OCI-LY7 (cell line): ENCODE measurements around the gene ABHD16B. TPM values are rescaled to one million over a fixed set of nuclear protein-coding genes. Genes with fewer than 3 reads are reported as not detected.

Experiments used
- BruUV-seq: library from RNA; stranded (reverse); fragments of 400-500 nt; replicated peaks from 2 replicates; lab custom pipeline; 2021; lab: Mats Ljungman, UMichigan
- CTCF ChIA-PET: fragments of 300-600 bp; sonication (Branson Sonifier 250); formaldehyde crosslinking; loops from one replicate; lab custom pipeline; 2022; ENCODE audit warnings: antibody characterized with exemption; ENCODE audit not compliant: unreplicated experiment; lab: Charles Lee
- POLR2A ChIA-PET: fragments of 300-600 bp; sonication (Branson Sonifier 250); formaldehyde crosslinking; loops from one replicate; lab custom pipeline; 2022; ENCODE audit warnings: antibody characterized with exemption; lab: Charles Lee
- DNase-seq: peaks from one replicate; pipeline ENCODE4 v3.0.0-alpha.2; 2015; ENCODE audit warnings: low spot score
- H2AFZ ChIP-seq: fragments of 200-600 bp; sonication (generic), shearing (Covaris generic); 2 replicates; pipeline ENCODE4 v1.6.1; 2014; ENCODE audit warnings: mild to moderate bottlenecking, antibody characterized with exemption, low read length, moderate library complexity
- H3K27ac ChIP-seq: fragments of 200-600 bp; sonication (generic); 2 replicates; pipeline ENCODE4 v1.5.1; 2014; ENCODE audit warnings: mixed run types, low read depth, mild to moderate bottlenecking, moderate library complexity, low read length, inconsistent platforms; ENCODE audit not compliant: poor library complexity, severe bottlenecking
- H3K36me3 ChIP-seq: fragments of 200-600 bp; sonication (generic); 2 replicates; pipeline ENCODE4 v1.6.1; 2014; ENCODE audit warnings: mild to moderate bottlenecking, antibody characterized with exemption, low read length, moderate library complexity, mixed read lengths; ENCODE audit not compliant: insufficient read depth
- H3K4me1 ChIP-seq: fragments of 200-600 bp; sonication (generic); 2 replicates; pipeline ENCODE4 v1.5.1; 2014; ENCODE audit warnings: mild to moderate bottlenecking, low read length; ENCODE audit not compliant: insufficient read depth, poor library complexity, severe bottlenecking
- H3K4me2 ChIP-seq: fragments of 200-600 bp; sonication (generic); 2 replicates; pipeline ENCODE4 v1.6.1; 2014; ENCODE audit warnings: mild to moderate bottlenecking, low read length
- H3K4me3 ChIP-seq: fragments of 200-600 bp; sonication (generic); 2 replicates; pipeline ENCODE4 v1.5.1; 2014; ENCODE audit warnings: mild to moderate bottlenecking, low read depth, low read length; ENCODE audit not compliant: poor library complexity, severe bottlenecking
- H3K79me2 ChIP-seq: fragments of 200-600 bp; sonication (generic); 2 replicates; pipeline ENCODE4 v1.6.1; 2016; ENCODE audit warnings: low read depth, mild to moderate bottlenecking, low read length, moderate library complexity, mixed read lengths; ENCODE audit not compliant: insufficient read depth
- H3K9me2 ChIP-seq: fragments of 200-600 bp; sonication (generic); 2 replicates; pipeline ENCODE4 v1.6.1; 2016; ENCODE audit warnings: mild to moderate bottlenecking, low read length, mixed read lengths; ENCODE audit not compliant: insufficient read depth
- H3K9me3 ChIP-seq: fragments of 200-600 bp; sonication (generic); 2 replicates; pipeline ENCODE4 v1.6.1; 2014; ENCODE audit warnings: mild to moderate bottlenecking, mixed run types, low read length, mixed read lengths
- H4K20me1 ChIP-seq: fragments of 200-600 bp; sonication (generic); 2 replicates; pipeline ENCODE4 v1.6.1; 2014; ENCODE audit warnings: mild to moderate bottlenecking, antibody characterized with exemption, low read length, moderate library complexity, mixed read lengths; ENCODE audit not compliant: insufficient read depth
- CTCF ChIP-seq: fragments of 200-600 bp; sonication (generic); conservative IDR thresholded peaks from 2 replicates; pipeline ENCODE4 v1.5.1; 2014; ENCODE audit warnings: mild to moderate bottlenecking, antibody characterized with exemption, low read length, moderate library complexity, mixed read lengths
- EZH2phosphoT487 ChIP-seq: fragments of 200-600 bp; sonication (generic); IDR thresholded peaks from 2 replicates; pipeline ENCODE4 v1.6.1; 2018; ENCODE audit warnings: low read depth, borderline replicate concordance, mild to moderate bottlenecking, mixed run types, antibody characterized with exemption, low read length, moderate library complexity, mixed read lengths
- intact Hi-C: fragments of 100-400 bp; cut with micrococcal nuclease; formaldehyde crosslinking; loops from one replicate; pipeline ENCODE4 v1.10.0; 2022; ENCODE audit not compliant: unreplicated experiment
- total RNA-seq, 2 experiments: library from RNA; depleted of rRNA in 1 of 2; stranded (reverse); fragments of >200 nt in 1 of 2; shearing (Covaris generic) in 1 of 2; gene quantifications; 2 replicates each; pipeline ENCODE4 v1.2.3, GENCODE V29; 2014 to 2022

The ABHD16B gene
- total RNA-seq, 2 experiments from 2014 or later, result 0.29 TPM; not detected in 1

- TF ChIP-seq EZH2phosphoT487, result no peak
- TF ChIP-seq CTCF, result no peak
- BruUV-seq, result no TSS peak
- no peak for DNase-seq
- Histone ChIP-seq H3K27ac (no peak overlapping the region), H3K4me3 (no peak overlapping the region), H3K9me3 (no peaks in the 10 kb centered on the region), H3K4me1 (peaks cover 22% of the 10 kb centered on the region), H4K20me1 (no peaks in the 10 kb centered on the region), H3K36me3 (peaks cover 16% of the 10 kb centered on the region), H3K4me2 (no peak overlapping the region), H2AFZ (no peak overlapping the region), H3K9me2 (no peaks in the 10 kb centered on the region), H3K79me2 (peaks cover 9% of the 10 kb centered on the region; the same call in 1 of the 2 replicates)
- ChIA-PET POLR2A (no interaction called here), CTCF (no interaction called here)
- intact Hi-C loops, result no loop called here
These were observed 2.1 kb upstream of the ABHD16B start for GRCh38 chr20:63859166-63859699.

- no peaks in the 10 kb centered on the region for H4K20me1 ChIP-seq
- no peak overlapping the region for H3K4me3 ChIP-seq
- TF ChIP-seq EZH2phosphoT487 (no peak), CTCF (no peak)
- ChIA-PET POLR2A (no interaction called here), CTCF (no interaction called here)
- H3K4me1 ChIP-seq, result peaks cover 22% of the 10 kb centered on the region
- intact Hi-C loops, result loop anchor here (10.0 kb wide), 1 partner anchor 326 kb away; the partner anchor contains the start of gene PTK6
- peaks cover 13% of the 10 kb centered on the region; the same call in 1 of the 2 replicates for H3K79me2 ChIP-seq
- no peak overlapping the region for H3K27ac ChIP-seq
- DNase-seq, result no peak
- no peaks in the 10 kb centered on the region for H3K9me2 ChIP-seq
- no peaks in the 10 kb centered on the region for H3K9me3 ChIP-seq
- BruUV-seq, result no TSS peak
- H3K4me2 ChIP-seq, result no peak overlapping the region
- peaks cover 16% of the 10 kb centered on the region for H3K36me3 ChIP-seq
- no peak overlapping the region for H2AFZ ChIP-seq
These were observed 810 bp upstream of the ABHD16B start for GRCh38 chr20:63860325-63861051.
